GM19351 (cell line): Measurements from ENCODE around the gene ATP5PD.

Source experiments
- ATAC-seq: cut with Tn5 transposase; IDR thresholded peaks from one replicate; pipeline ENCODE4 v1.9.1; 2021; ENCODE audit warnings: mild to moderate bottlenecking, moderate library complexity; ENCODE audit not compliant: unreplicated experiment

Gene ATP5PD

DNA sequence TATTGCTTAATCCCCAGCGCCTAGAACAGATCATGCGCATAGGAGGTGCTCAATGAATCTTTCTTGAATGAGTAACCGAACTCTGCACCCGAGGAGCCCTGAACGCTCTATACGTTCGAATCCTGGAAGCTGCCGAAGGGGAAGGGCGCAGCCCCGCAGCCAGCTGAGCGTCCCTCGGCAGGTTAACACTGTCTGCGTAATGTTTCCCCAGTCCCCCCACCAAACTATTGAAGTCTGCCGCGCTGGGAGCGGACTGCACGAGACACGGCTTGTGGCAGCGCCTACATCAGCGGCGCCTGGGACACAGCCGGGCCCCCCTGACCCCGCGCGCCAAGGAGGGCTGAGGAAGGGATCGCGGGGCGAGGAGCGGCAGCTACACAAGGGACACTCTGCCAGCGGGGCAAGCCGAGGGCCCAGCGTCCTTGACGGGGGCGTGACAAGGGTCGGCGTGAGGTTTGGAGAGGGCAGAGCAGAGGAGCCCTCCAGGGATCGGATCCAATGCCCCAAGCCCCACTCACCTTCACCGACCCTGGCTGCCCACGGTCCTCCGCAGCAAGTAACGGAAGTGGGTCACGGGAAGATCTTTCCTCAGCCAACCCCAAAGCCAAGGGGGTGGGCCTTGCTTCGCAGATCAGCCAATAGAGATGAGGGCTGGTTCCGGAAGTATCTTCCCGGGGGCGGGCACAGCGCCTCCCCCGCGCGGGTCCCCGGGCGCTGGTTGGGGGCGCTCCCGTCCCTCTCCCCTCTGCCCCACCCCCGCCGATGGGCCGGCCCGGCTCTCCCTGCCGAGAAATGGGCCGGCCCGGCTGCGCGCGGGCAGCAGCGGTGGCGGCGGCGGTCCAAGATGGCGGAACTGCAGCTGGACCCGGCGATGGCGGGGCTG is at the start of gene ATP5PD, which contains the start of gene KCTD2:
Gene ATP5PD (minus strand): TSS at position 563 of the 883 bp plus-strand sequence. CDS start 4,319 bp downstream, outside the sequence.
Gene KCTD2 (plus strand): TSS at position 819 of the 883 bp plus-strand sequence. CDS start 26 bp downstream, at position 845.
- peak; percentile 94 for ATAC-seq

- no peak for ATAC-seq
Observed at GRCh38 chr17:75096082-75096625, 49.4 kb upstream of the ATP5PD start.

- ATAC-seq, result no peak
Observed at GRCh38 chr17:75094871-75095399, 48.2 kb upstream of the ATP5PD start.

DNA sequence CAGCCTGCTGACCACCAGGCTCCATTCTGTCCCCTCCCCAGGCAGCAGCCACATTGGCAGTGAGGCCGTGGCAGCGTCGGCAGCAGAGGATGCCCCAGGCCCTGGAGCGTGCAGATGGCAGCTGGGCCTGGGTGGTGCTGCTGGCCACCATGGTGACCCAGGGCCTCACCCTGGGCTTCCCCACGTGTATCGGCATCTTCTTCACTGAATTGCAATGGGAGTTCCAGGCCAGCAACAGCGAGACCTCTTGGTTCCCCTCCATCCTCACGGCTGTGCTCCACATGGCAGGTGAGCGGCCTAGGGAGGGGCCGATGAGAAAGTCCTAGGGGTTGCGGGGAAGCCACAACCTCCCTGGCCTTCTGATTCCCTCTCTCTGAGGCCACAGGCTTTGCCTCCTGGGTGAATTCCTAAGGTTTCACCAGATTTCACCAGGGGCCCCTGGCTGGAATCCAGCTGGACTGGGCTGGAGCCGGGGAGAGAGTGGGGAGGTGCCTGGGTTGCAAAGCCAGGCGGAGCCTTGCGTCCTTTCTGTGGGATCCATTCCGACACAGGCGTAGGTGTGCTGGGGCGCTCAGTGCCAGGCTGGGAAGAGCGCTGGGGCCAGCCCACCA is 46.9 kb upstream of the ATP5PD start:
- ATAC-seq, result no peak

DNA sequence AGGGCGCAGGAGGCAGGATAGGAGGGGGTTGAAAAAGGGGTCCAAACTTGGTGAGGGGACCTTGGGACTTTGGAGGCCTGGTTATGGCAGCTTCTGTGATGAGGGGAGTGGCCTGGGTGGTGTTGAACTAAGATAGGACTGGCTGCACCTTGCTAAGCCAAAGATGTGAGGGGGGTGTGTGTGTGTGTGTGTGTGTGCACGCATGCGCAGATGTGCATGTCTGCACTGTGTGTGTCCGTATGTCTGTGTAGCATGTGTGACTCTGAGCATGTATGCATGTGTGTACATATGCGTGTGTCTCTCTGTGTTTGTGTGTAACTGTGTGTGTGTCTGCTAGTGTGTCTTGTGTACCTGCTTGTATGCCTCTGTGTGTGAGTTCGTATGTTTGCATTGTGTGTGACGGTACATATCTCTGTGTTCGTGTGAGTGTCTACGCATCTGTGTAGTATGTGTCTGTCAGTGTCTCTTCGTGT is 45.1 kb upstream of the ATP5PD start:
- no peak for ATAC-seq

GRCh38 chr17:75090871-75091854 is 44.4 kb upstream of the ATP5PD start:
- ATAC-seq, result no peak

GRCh38 chr17:75088465-75089417 is 42.0 kb upstream of the ATP5PD start:
- no peak for ATAC-seq

- no peak for ATAC-seq
Observed at GRCh38 chr17:75087558-75088453, 41.0 kb upstream of the ATP5PD start, which contains the start of gene SLC16A5. SLC16A5 (plus strand) TSS chr17:75087954; CDS start chr17:75093637, 5,683 bp downstream.

- ATAC-seq, result no peak
Observed at GRCh38 chr17:75087182-75087557, 40.4 kb upstream of the ATP5PD start.

DNA sequence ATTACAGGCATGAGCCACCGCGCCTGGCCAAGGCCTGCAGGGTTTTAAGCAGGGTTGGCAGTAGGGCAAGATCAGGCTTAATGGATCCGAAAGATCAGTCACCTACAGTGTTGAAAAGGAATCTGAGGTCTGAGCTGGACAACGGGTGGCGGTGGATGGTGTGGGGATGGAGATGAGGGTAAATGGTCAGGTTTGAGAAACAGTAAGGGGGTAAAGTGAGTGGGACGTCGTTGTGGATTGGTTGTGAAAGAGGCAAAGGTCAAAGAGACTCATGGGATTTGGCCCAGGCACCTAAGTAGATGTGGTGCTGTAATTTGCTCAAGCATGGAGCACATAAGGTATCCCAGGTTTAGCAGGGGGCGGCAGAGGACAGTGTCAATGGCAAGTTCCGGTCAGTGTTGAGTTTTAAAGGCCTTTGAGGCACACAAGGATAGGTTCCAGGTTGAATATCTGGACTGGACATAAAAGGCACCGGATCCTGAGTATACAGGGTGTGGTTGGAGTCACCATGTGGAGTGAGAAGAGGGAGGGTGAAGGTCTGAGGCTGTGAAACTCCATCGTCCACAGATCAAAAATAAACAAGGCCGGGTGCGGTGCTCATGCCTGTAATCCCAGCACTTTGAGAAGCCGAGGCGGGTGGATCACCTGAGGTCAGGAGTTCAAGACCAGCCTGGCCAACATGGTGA is 39.9 kb upstream of the ATP5PD start:
- ATAC-seq, result no peak

- no peak for ATAC-seq
Observed at GRCh38 chr17:75084039-75084660, 37.4 kb upstream of the ATP5PD start.

DNA sequence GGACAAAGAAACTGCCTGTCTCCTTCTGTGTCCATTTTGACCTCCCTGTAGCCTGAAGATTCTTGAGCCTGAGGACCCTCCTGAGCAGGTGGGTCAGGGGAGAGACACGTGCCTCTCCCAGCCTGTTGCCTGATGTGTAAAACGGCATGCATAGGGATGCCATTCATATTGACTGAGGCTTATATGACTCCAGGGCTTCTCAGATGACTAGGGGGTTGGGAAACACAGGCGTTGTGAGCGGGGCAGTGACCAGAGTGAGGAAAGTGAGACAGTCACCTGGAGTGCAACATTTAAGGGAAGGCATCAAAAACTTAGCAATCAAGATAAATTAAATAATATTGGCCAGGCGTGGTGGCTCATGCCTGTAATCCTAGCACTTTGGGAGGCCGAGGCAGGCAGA is 35.9 kb upstream of the ATP5PD start:
- no peak for ATAC-seq

DNA sequence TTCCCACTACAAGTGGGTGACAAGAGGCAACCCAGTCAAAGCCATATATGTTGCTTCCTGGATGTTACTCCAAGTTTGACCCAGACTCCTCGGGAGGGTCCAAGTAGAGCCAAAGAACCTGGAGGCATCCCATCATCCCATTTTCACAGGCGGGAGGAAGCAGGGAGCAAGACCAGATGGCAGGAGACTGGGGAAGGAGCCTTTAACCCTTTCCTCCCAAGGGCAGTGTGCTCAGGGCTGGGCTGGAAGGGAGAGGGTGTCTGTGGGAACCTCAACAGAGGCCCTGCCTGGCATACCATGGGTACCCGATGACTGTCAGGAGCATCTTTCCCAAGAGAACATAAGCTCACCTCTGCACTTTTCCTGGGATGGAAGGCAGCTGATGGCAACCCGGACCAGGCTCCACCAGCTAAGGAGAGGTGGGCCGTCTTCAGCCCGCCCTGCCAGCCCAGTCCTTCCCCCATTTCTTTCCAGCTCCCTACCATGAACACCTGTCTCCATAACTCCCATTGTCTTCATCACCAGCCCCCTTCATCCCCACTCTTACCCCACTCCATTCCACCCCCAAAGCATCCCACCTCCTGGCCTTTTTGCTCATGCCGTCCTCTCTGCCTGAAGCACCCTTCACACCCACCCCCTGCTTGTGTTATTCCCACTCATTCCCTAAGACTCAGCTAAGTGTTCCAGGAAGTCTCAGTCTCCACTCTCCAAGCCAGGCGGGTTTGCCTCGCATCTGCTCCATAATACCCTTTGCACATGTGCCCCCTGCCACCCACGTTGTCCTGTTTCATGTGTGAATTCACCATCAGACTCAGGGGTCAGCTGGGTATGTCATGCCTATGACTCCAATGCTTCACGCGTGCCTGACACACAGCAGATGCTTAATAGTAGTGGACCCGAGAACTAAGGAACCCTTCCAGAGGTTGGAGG is 35.1 kb upstream of the ATP5PD start:
- no peak for ATAC-seq

DNA sequence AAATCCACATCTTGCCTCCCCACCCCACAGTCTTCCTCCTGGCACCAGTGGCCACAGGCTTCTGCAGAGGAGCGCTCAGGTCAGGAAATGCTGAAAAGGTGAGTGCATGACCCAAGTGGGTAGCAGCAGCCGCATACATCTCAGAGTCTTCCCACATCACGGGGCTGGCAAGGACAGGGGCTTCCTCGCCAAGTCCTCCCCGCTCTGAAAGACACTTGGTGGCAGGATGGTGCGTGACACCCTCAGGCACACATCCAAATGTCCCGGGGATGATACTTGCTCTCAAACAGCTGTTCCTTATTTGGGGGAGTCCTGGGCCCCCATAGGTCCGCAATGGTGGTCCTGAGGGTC is 32.2 kb upstream of the ATP5PD start:
- no peak for ATAC-seq

- no peak for ATAC-seq
Observed at GRCh38 chr17:75078284-75079022, 31.7 kb upstream of the ATP5PD start.
